Measurements from ENCODE around the gene JARID2.

- no peak for TF ChIP-seq JUND (IDR thresholded peaks at IDR 0.05)
- no peak for TF ChIP-seq CTCF (IDR thresholded peaks at IDR 0.05; ENCODE audit: low read depth, low read length, missing input control)
- TF ChIP-seq, protein P1, sequence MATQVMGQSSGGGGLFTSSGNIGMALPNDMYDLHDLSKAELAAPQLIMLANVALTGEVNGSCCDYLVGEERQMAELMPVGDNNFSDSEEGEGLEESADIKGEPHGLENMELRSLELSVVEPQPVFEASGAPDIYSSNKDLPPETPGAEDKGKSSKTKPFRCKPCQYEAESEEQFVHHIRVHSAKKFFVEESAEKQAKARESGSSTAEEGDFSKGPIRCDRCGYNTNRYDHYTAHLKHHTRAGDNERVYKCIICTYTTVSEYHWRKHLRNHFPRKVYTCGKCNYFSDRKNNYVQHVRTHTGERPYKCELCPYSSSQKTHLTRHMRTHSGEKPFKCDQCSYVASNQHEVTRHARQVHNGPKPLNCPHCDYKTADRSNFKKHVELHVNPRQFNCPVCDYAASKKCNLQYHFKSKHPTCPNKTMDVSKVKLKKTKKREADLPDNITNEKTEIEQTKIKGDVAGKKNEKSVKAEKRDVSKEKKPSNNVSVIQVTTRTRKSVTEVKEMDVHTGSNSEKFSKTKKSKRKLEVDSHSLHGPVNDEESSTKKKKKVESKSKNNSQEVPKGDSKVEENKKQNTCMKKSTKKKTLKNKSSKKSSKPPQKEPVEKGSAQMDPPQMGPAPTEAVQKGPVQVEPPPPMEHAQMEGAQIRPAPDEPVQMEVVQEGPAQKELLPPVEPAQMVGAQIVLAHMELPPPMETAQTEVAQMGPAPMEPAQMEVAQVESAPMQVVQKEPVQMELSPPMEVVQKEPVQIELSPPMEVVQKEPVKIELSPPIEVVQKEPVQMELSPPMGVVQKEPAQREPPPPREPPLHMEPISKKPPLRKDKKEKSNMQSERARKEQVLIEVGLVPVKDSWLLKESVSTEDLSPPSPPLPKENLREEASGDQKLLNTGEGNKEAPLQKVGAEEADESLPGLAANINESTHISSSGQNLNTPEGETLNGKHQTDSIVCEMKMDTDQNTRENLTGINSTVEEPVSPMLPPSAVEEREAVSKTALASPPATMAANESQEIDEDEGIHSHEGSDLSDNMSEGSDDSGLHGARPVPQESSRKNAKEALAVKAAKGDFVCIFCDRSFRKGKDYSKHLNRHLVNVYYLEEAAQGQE (IDR thresholded peaks at IDR 0.05), result no peak
- no peak for TF ChIP-seq EGR1 (IDR thresholded peaks at IDR 0.05; ENCODE audit: low read depth in 2 of 2)
- TF ChIP-seq FOXA1 (IDR thresholded peaks at IDR 0.05), result no peak
- TF ChIP-seq YY1 (IDR thresholded peaks at IDR 0.05), result no peak
- no peak for TF ChIP-seq RXRA (IDR thresholded peaks at IDR 0.05)
- TF ChIP-seq MAX (IDR thresholded peaks at IDR 0.05), result no peak
Observed at GRCh38 chr6:15452182-15452941, 206.5 kb downstream of the JARID2 start.

All from liver (tissue), 3 donors.